Keratinocyte (primary cell): ENCODE results near the gene SEPHS2. TPM values are rescaled to one million over a fixed set of nuclear protein-coding genes. Genes with fewer than 3 reads are reported as not detected.
A peak's percentile ranks its signal among the peaks of the same experiment; 100 is the strongest.

Experiments
- DNase-seq: peaks from one replicate; pipeline ENCODE4 v3.0.0-alpha.2; 2011; ENCODE audit warnings: low read depth, missing footprints, low spot score
- FAIRE-seq: peaks from 2 replicates; lab custom pipeline; 2011; peaks lifted over from hg19 to GRCh38; lab: Jason Lieb, UNC
- H2AFZ ChIP-seq: 2 replicates; pipeline ENCODE4 v1.6.0; 2012; ENCODE audit warnings: low read length, control low read depth, inconsistent platforms; ENCODE audit not compliant: control insufficient read depth
- H3K27ac ChIP-seq: 2 replicates; pipeline ENCODE4 v1.5.1; 2011; ENCODE audit warnings: low read length; ENCODE audit not compliant: control insufficient read depth, insufficient read depth
- H3K27me3 ChIP-seq: 3 replicates; pipeline ENCODE4 v1.6.0; 2011; ENCODE audit warnings: low read length; ENCODE audit not compliant: control insufficient read depth, insufficient read depth; ENCODE audit errors: extremely low read depth
- H3K36me3 ChIP-seq, 2 experiments: 2 replicates in 1 of 2; 3 replicates in 1 of 2; pipeline ENCODE4 v1.5.1; 2011; ENCODE audit warnings: low read length in 2 of 2, mild to moderate bottlenecking in 1 of 2; ENCODE audit not compliant: control insufficient read depth in 2 of 2, insufficient read depth in 2 of 2; ENCODE audit errors: extremely low read depth in 1 of 2
- H3K4me1 ChIP-seq: 3 replicates; pipeline ENCODE4 v1.5.1; 2011; ENCODE audit warnings: low read length; ENCODE audit not compliant: control insufficient read depth, insufficient read depth; ENCODE audit errors: extremely low read depth
- H3K4me2 ChIP-seq: 3 replicates; pipeline ENCODE4 v1.6.0; 2011; ENCODE audit warnings: low read depth, low read length; ENCODE audit not compliant: control insufficient read depth, insufficient read depth; ENCODE audit errors: extremely low read depth
- H3K4me3 ChIP-seq, 3 experiments: fragments of 200-600 bp in 1 of 3; sonication (generic) in 1 of 3; 2 replicates in 2 of 3; 3 replicates in 1 of 3; pipeline ENCODE4 v1.5.1; 2011 to 2016; ENCODE audit warnings: low read length in 3 of 3, mild to moderate bottlenecking in 3 of 3, control low read depth in 2 of 3, inconsistent platforms in 1 of 3, low read depth in 1 of 3, mixed read lengths in 1 of 3, mixed run types in 1 of 3, moderate library complexity in 1 of 3; ENCODE audit not compliant: control insufficient read depth in 2 of 3, insufficient read depth in 2 of 3; ENCODE audit errors: extremely low read depth in 1 of 3
- H3K79me2 ChIP-seq: 2 replicates; pipeline ENCODE4 v1.6.0; 2012; ENCODE audit warnings: low read length; ENCODE audit not compliant: control insufficient read depth, insufficient read depth
- H3K9ac ChIP-seq: 3 replicates; pipeline ENCODE4 v1.6.0; 2011; ENCODE audit warnings: low read length; ENCODE audit not compliant: control insufficient read depth, insufficient read depth; ENCODE audit errors: extremely low read depth
- H3K9me1 ChIP-seq: 3 replicates; pipeline ENCODE4 v1.6.0; 2011; ENCODE audit warnings: low read length; ENCODE audit not compliant: control insufficient read depth, insufficient read depth; ENCODE audit errors: extremely low read depth
- H3K9me3 ChIP-seq: 2 replicates; pipeline ENCODE4 v1.5.1; 2012; ENCODE audit warnings: low read depth, low read length; ENCODE audit not compliant: control insufficient read depth
- H4K20me1 ChIP-seq: 3 replicates; pipeline ENCODE4 v1.6.0; 2011; ENCODE audit warnings: low read length; ENCODE audit not compliant: control insufficient read depth, insufficient read depth; ENCODE audit errors: extremely low read depth
- CTCF ChIP-seq, 3 experiments: IDR thresholded peaks in 1 of 3; conservative IDR thresholded peaks in 1 of 3; optimal IDR thresholded peaks in 1 of 3; 2 replicates in 2 of 3; 3 replicates in 1 of 3; pipeline versions ENCODE3 to v1.5.1; 2011; ENCODE audit warnings: low read length in 3 of 3, mild to moderate bottlenecking in 3 of 3, moderate library complexity in 2 of 3, control low read depth in 1 of 3, inconsistent platforms in 1 of 3; ENCODE audit not compliant: insufficient read depth in 2 of 3; ENCODE audit errors: extremely low read depth in 1 of 3
- EZH2 ChIP-seq: IDR thresholded peaks from one replicate; pipeline ENCODE4 v1.6.1; 2012; ENCODE audit warnings: inconsistent platforms, mild to moderate bottlenecking, low read length, moderate library complexity
- dilution Hi-C: fragments of 300-500 bp; cut with MboI; formaldehyde crosslinking; loops from one replicate; pipeline ENCODE4 v1.7.0; 2020; ENCODE audit warnings: low sequenced_read_pairs; ENCODE audit not compliant: extremely low pct_ligation_motif_present
- polyA plus RNA-seq, 5 experiments: library from polyadenylated mRNA; depleted of rRNA in 3 of 5; stranded (reverse) in 3 of 5; stranded (forward) in 1 of 5; unstranded in 1 of 5; fragments of >200 nt; gene quantifications; 1 replicate in 1 of 5; 2 replicates in 3 of 5; 3 replicates in 1 of 5; pipeline versions ENCODE4 v1.2.1 to v1.2.3, GENCODE V29; 2011 to 2012; ENCODE audit warnings: missing spikeins in 2 of 5, low read depth in 1 of 5, low replicate concordance in 1 of 5

The SEPHS2 gene
- polyA plus RNA-seq, 1 donor (not counting 4 experiments of a cell fraction or from before 2014, with no cell fraction given), result 36.5 TPM

- H3K79me2 ChIP-seq, result peaks cover 6% of the 10 kb centered on the region
- H3K4me2 ChIP-seq, result peak overlapping the region; percentile 47
- H3K4me1 ChIP-seq, result peaks cover 12% of the 10 kb centered on the region
- no peak overlapping the region for H3K27ac ChIP-seq
- FAIRE-seq (peak; percentile 29), DNase-seq (no peak)
- no peaks in the 10 kb centered on the region for H4K20me1 ChIP-seq
- TF ChIP-seq CTCF (optimal IDR thresholded peaks at IDR 0.05 in 1 of 3, IDR thresholded peaks at IDR 0.05 in 1 of 3, conservative IDR thresholded peaks at IDR 0.05 in 1 of 3; ENCODE audit: extremely low read depth in 1 of 3, insufficient read depth in 2 of 3, low read length in 3 of 3) (peak; percentile 92 to 96 (median 93)), EZH2 (no peak)
- H3K36me3 ChIP-seq, result peaks cover 3 to 8% of the 10 kb centered on the region in 2 experiments
- no peaks in the 10 kb centered on the region for H3K9me3 ChIP-seq
- no peak overlapping the region for H3K9ac ChIP-seq
- H3K9me1 ChIP-seq, result peaks cover 4% of the 10 kb centered on the region
- H2AFZ ChIP-seq, result no peak overlapping the region
- no peak overlapping the region for H3K4me3 ChIP-seq
- dilution Hi-C loops, result no loop called here
- no peaks in the 10 kb centered on the region for H3K27me3 ChIP-seq
Measured at GRCh38 chr16:30409125-30410060, 36.3 kb downstream of the SEPHS2 start.

- H3K4me1 ChIP-seq, result peaks cover 12% of the 10 kb centered on the region
- H2AFZ ChIP-seq, result peak overlapping the region; percentile 62
- no peaks in the 10 kb centered on the region for H4K20me1 ChIP-seq
- peaks cover 6% of the 10 kb centered on the region for H3K79me2 ChIP-seq
- H3K9me1 ChIP-seq, result peaks cover 4% of the 10 kb centered on the region
- peak overlapping the region; percentile 83 for H3K9ac ChIP-seq
- peak overlapping the region; percentile 86 for H3K4me2 ChIP-seq
- dilution Hi-C loops, result no loop called here
- H3K36me3 ChIP-seq, result peaks cover 3 to 8% of the 10 kb centered on the region in 2 experiments
- no peaks in the 10 kb centered on the region for H3K27me3 ChIP-seq
- TF ChIP-seq CTCF (optimal IDR thresholded peaks at IDR 0.05 in 1 of 3, IDR thresholded peaks at IDR 0.05 in 1 of 3, conservative IDR thresholded peaks at IDR 0.05 in 1 of 3; ENCODE audit: extremely low read depth in 1 of 3, insufficient read depth in 2 of 3, low read length in 3 of 3) (no peak), EZH2 (no peak)
- FAIRE-seq, result no peak
- peak overlapping the region; percentile 40 for H3K27ac ChIP-seq
- DNase-seq, result no peak
- peak overlapping the region; percentile 53 to 79 (median 79) for H3K4me3 ChIP-seq
- no peaks in the 10 kb centered on the region for H3K9me3 ChIP-seq
Measured at GRCh38 chr16:30407804-30408534, 37.7 kb downstream of the SEPHS2 start.
